ENCODE results near the gene SRL.
A peak's percentile ranks its signal among the peaks of the same experiment; 100 is the strongest.
"Not testable (repeated sequence)": the region's sequence is repeated elsewhere in the genome, so short reads cannot be mapped to it uniquely, and the experiment has no call there.

Gene SRL

DNA sequence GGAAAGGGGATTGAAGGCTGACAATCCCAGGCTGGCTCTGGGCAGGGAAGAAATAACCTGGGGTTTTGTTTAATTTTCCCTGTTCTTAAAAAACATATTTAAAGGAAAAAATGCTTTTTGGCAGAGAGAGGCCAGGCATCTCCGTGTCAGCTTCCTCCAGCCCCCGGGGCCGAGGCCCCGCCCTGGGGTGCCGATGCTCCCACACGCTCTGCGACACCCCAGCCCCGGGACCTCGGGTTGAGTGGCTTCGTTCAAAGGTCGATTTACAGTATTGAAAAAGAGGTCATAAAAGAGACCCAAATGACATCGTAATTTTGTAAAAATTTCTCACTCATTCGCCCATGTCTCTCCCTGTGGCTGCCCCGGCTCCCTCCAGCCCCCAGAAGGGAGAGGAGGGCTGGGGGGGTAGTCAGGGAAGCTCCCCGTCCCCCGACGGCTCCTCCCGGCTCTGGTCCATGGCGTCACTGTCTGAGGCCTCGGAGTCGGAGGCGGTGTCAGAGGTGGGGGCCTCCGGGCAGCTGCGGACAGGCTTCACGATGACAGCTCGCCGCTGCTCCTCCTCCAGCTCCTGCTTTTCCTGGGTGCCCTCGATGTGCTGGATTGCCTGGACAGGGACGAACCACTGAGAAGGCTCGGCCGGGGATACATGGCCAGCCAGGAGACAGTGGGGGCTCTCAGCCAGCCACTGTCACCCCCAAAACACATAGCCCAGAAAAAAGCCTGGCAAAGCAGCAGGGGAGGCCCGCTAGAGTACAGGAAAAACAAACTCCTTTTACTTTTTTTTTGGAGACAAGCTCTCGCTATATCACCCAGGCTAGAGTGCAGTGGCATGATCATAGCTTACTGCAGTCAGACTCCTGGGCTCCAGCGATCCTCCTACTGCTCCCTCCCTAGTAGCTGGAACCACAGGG, 16.0 kb upstream of the SRL start:
- no peak for DNase-seq

- DNase-seq: peak; percentile 74 to 83
Measured at GRCh38 chr16:4253394-4254150, 11.7 kb upstream of the SRL start.

- not testable (repeated sequence) for DNase-seq
Measured at GRCh38 chr16:4253012-4253393, 11.1 kb upstream of the SRL start.

- DNase-seq: no peak
Measured at GRCh38 chr16:4249530-4250308, 7.8 kb upstream of the SRL start.

DNA sequence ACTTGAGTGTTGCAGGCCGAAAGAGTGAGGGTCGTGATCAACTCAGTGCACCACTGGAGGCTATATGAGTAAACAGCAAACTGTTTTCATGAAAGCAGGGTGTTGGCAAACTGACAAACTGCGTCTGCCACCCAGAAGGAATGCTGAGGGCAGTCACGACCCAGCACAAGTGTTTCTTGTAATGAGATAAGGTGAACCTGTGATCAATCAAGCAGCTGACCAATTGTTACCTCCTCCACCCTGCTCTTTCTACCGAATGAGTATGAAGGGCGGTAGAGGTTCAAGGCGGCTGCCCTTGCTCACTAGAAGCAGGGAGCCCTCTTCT, 5.5 kb upstream of the SRL start:
- DNase-seq: no peak

DNA sequence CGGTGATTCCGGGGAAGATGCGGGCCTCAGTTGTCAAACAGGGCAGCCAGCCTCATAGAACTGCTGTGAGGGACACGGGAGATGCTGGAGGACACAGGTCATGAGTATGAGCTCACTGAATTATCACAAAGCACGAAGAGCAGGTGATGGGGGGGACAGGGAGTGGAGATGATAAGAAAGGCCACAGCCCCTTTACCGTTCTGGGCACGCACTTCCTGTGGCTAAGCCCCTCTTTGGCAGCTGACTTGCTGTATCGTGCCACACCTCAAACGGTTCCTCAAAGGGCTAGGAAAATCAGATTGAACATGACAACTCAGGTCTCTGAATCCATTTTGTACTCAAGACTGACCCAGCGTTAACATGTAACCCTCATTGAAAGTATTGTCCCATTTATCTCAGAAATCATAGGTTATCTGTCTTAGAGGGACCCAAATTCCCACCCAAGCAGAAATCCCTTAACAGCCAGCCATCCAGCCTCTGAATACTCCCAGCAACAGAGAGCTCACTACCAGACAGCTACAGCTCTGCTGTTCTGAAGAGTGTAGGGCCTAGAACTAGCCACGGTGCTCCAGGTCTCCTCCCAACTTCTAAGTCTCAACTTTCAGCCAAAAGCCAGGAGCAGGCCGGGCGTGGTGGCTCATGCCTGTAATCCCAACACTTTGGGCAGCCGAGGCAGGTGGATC, 5.0 kb upstream of the SRL start:
- DNase-seq: no peak

DNA sequence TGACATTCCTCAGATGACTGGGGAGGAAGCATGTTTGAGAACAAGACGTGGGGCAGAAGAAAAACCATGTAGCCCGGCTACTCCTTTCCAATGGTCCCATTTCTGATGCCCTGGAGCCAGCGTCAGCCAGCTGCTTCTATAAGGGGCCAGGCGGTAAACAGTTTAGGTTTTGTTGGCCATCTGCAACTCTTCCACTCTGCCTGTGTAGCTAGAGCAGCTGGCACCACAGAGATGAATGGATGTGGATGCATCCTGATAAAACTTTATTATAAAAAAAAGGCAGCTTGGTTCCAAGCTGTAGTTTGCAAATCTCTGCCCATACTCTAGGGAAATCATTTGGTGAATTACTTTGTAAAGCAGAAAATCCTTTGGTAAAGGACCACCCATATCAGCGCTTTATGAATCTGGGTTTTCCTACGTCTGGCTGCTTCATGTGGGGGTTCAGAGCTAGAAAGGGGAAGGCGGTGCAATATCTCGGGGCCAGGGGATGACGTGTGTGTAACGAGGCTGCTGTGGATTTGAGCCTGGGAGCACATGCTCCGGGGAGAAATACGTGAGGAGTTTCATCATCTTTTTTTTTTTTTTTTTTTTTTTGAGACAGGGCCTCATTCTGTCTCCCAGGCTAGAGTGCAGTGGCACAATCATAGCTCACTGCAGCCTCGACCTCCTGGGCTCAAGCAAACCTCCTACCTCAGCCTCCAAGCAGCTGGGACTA, 3.4 kb upstream of the SRL start:
- DNase-seq: no peak

- DNase-seq: no peak
Measured at GRCh38 chr16:4244254-4245076, 2.6 kb upstream of the SRL start.

DNA sequence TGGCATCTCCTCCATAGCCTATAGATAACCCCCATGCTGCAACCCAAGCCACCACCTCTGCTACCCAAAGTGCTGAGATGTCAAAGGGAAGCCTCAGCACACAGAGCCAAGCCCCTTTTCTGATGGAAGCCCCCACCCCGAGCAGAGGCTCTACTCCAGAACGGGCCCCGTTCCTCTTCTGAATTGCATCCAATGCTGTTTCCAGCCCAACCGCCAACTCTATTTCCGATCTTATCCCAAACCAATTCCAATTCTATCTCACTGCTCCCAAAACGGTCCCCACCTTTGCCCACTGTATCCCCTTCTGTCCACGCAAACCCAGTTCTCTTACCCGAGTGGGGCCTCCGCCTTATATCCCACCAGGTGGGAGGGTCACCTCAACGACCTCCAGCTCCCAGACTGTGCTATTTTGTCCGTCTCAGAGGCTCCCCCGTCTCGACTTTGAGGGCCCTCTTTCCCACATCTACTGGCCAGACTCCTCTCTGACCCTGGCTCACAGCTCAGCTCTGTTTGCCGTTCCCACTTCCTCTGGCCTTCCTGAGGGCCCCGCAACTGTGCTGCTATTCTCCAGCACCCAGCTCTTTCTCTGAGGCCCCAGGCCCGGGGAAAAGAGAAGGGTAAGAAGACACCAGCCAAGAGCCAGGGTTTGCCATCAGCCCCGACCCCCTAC, 487 bp downstream of the SRL start:
- DNase-seq: no peak

GRCh38 chr16:4240624-4241023, 1.3 kb downstream of the SRL start:
- DNase-seq: no peak

DNA sequence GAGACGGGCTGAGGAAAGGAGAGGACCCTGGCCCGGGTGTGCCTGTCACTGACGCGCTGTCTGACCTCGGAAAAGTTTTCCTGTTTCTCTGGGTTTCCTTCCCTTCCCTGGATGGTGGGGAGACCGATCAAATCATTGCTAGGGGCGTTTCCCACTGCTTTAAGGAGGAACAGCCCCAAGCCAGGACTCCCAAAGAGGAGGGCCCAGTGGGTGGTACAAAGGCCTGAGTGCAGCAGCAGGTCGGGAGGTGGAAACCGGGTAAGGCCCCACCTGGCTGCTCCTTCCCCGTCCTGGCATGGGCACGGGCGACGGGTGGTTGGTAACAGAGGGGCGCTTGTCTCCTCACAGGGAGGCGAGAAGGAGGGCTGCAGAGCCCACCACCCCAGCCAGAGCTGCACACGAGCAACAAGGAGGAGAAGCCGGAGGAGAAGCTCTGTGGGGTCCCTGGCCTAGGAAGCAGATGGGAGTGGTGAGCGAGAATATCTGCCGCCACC, 2.2 kb downstream of the SRL start:
- no peak for DNase-seq

DNA sequence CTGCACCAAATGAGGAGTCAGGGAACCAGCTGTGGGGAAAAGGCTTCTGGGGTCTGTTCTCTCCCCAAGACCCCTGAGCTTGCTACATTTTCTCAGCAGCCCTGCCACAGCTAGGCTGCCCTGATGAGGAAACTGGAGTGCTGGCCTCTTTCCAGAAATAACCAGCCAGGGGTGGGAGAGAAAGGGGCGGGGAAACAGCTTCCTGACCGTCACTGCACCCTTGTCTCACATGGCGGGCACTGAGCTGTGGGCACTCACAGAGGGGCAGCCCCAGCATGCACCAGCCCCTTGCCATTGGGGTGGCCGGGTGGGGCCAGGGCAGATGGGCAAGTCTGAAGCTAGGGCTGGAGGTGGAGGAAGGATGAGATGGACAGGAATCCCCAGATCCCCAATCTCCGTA, 2.9 kb downstream of the SRL start:
- no peak for DNase-seq

GRCh38 chr16:4233431-4233830, 8.4 kb downstream of the SRL start:
- no peak for DNase-seq

- no peak for DNase-seq
Measured at GRCh38 chr16:4232541-4233386, 9.1 kb downstream of the SRL start.

- DNase-seq: no peak
Measured at GRCh38 chr16:4231886-4232285, 10.0 kb downstream of the SRL start.

GRCh38 chr16:4231367-4231766, 10.5 kb downstream of the SRL start:
- no peak for DNase-seq

GRCh38 chr16:4227040-4227332, 14.9 kb downstream of the SRL start:
- no peak for DNase-seq

GRCh38 chr16:4226251-4227039, 15.4 kb downstream of the SRL start:
- DNase-seq: no peak

GRCh38 chr16:4225075-4225474, 16.8 kb downstream of the SRL start:
- no peak for DNase-seq

Measured in Kasumi-1 (cell line).